SU-DHL-6 (cell line): ENCODE results near the gene COP1.
A peak's percentile ranks its signal among the peaks of the same experiment; 100 is the strongest.
"Not testable (repeated sequence)": the region's sequence is repeated elsewhere in the genome, so short reads cannot be mapped to it uniquely, and the experiment has no call there.

Experiments
- H2AFZ ChIP-seq: fragments of 200-600 bp; sonication (generic); 2 replicates; pipeline ENCODE4 v1.6.1; 2014; ENCODE audit warnings: low read depth, mild to moderate bottlenecking, moderate library complexity, mixed read lengths, antibody characterized with exemption, low read length; ENCODE audit not compliant: severe bottlenecking
- H3F3A ChIP-seq: fragments of 200-600 bp; shearing (Covaris generic); 2 replicates; pipeline ENCODE4 v1.6.0; 2016; ENCODE audit warnings: antibody characterized with exemption, mild to moderate bottlenecking; ENCODE audit not compliant: insufficient read depth
- H3K27ac ChIP-seq: fragments of 200-600 bp; sonication (generic); 2 replicates; pipeline ENCODE4 v1.5.1; 2016; ENCODE audit warnings: low read depth, mild to moderate bottlenecking, low read length, moderate library complexity, mixed read lengths
- H3K27me3 ChIP-seq: fragments of 200-600 bp; sonication (generic), shearing (Covaris generic); 2 replicates; pipeline ENCODE4 v1.6.0; 2014; ENCODE audit warnings: mild to moderate bottlenecking, low read length
- H3K36me3 ChIP-seq: fragments of 200-600 bp; sonication (generic); 2 replicates; pipeline ENCODE4 v1.6.1; 2014; ENCODE audit warnings: mild to moderate bottlenecking, low read length, mixed read lengths
- H3K4me2 ChIP-seq: fragments of 300-600, 200-600 bp; shearing (Covaris generic), sonication (generic); 2 replicates; pipeline ENCODE4 v1.6.0; 2014; ENCODE audit warnings: low read length, low read depth, mild to moderate bottlenecking; ENCODE audit not compliant: poor library complexity, severe bottlenecking
- H3K4me3 ChIP-seq: fragments of 200-600 bp; sonication (generic); 2 replicates; pipeline ENCODE4 v1.5.1; 2014; ENCODE audit warnings: antibody characterized with exemption, low read length, mild to moderate bottlenecking, mixed read lengths; ENCODE audit not compliant: insufficient read depth, poor library complexity, severe bottlenecking
- H3K79me2 ChIP-seq: fragments of 200-600 bp; sonication (generic); 2 replicates; pipeline ENCODE4 v1.6.1; 2014; ENCODE audit warnings: mild to moderate bottlenecking, low read length, moderate library complexity; ENCODE audit not compliant: insufficient read depth
- H3K9ac ChIP-seq: fragments of 200-600 bp; sonication (generic); 2 replicates; pipeline ENCODE4 v1.7.0; 2014; ENCODE audit warnings: mild to moderate bottlenecking, low read length
- H3K9me2 ChIP-seq: fragments of 200-600 bp; sonication (generic); replicated peaks from 2 replicates; pipeline ENCODE4 v1.6.1; 2014; ENCODE audit warnings: low read length; ENCODE audit not compliant: insufficient read depth
- H3K9me3 ChIP-seq: fragments of 200-600 bp; sonication (generic); 2 replicates; pipeline ENCODE4 v1.6.1; 2014; ENCODE audit warnings: low read length, mixed read lengths; ENCODE audit not compliant: insufficient read depth
- H4K20me1 ChIP-seq: fragments of 200-600 bp; sonication (generic); 2 replicates; pipeline ENCODE4 v1.6.1; 2014; ENCODE audit warnings: low read depth, mild to moderate bottlenecking, antibody characterized with exemption, low read length, moderate library complexity, mixed read lengths
- CTCF ChIP-seq: fragments of 200-600 bp; sonication (generic); IDR thresholded peaks from one replicate; pipeline ENCODE4 v1.5.1; 2017; ENCODE audit warnings: antibody characterized with exemption, mild to moderate bottlenecking, low read length, moderate library complexity; ENCODE audit not compliant: insufficient read depth, poor library complexity, severe bottlenecking
- EZH2phosphoT487 ChIP-seq: fragments of 200-600 bp; sonication (generic), shearing (Covaris generic); conservative IDR thresholded peaks from 2 replicates; pipeline ENCODE4 v1.6.1; 2018; ENCODE audit warnings: mild to moderate bottlenecking, antibody characterized with exemption, low read length, moderate library complexity, mixed read lengths

The COP1 gene

GRCh38 chr1:176096015-176096414 lies 111.1 kb downstream of the COP1 start:
- Histone ChIP-seq H3K36me3 (peaks cover 4% of the 10 kb centered on the region; the same call in 1 of the 2 replicates), H3K9ac (no peak overlapping the region)

GRCh38 chr1:176090766-176091165 lies 116.3 kb downstream of the COP1 start:
- Histone ChIP-seq H3K27me3 (no peaks in the 10 kb centered on the region), H3K4me3 (no peak overlapping the region), H4K20me1 (no peaks in the 10 kb centered on the region), H3F3A (peaks cover 8% of the 10 kb centered on the region), H3K79me2 (no peaks in the 10 kb centered on the region), H2AFZ (no peak overlapping the region), H3K9me3 (no peaks in the 10 kb centered on the region), H3K4me2 (no peak overlapping the region), H3K9ac (no peak overlapping the region), H3K27ac (no peak overlapping the region), H3K9me2 (no peaks in the 10 kb centered on the region), H3K36me3 (peaks cover 4% of the 10 kb centered on the region; the same call in 1 of the 2 replicates)
- TF ChIP-seq EZH2phosphoT487 (no peak), CTCF (no peak)

More at GRCh38 chr1:176096015-176096414, 111.1 kb downstream of the COP1 start:
- H3F3A ChIP-seq, result peaks cover 8% of the 10 kb centered on the region
- H3K27ac ChIP-seq, result no peak overlapping the region
- no peak overlapping the region for H3K4me2 ChIP-seq
- no peak overlapping the region for H3K4me3 ChIP-seq
- no peaks in the 10 kb centered on the region for H4K20me1 ChIP-seq
- no peak for TF ChIP-seq CTCF
- TF ChIP-seq EZH2phosphoT487, result no peak
- no peaks in the 10 kb centered on the region for H3K9me3 ChIP-seq
- H3K9me2 ChIP-seq, result no peaks in the 10 kb centered on the region
- no peak overlapping the region for H2AFZ ChIP-seq
- no peaks in the 10 kb centered on the region for H3K79me2 ChIP-seq
- H3K27me3 ChIP-seq, result no peaks in the 10 kb centered on the region

- H3K4me2 ChIP-seq, H2AFZ ChIP-seq, H3K36me3 ChIP-seq, H3K9me3 ChIP-seq, H3K4me3 ChIP-seq, H3K79me2 ChIP-seq, H3K9me2 ChIP-seq, H3K27ac ChIP-seq, H3K27me3 ChIP-seq, H3K9ac ChIP-seq, H3F3A ChIP-seq, H4K20me1 ChIP-seq: not testable (repeated sequence)
These were observed 119.3 kb downstream of the COP1 start for GRCh38 chr1:176087746-176088145.

GRCh38 chr1:176073524-176074157 lies 133.4 kb downstream of the COP1 start:
- Histone ChIP-seq H3K4me3 (no peak overlapping the region), H3K36me3 (peaks cover 39% of the 10 kb centered on the region), H4K20me1 (0 out of 2 replicates have a peak, but pooled peaks cover 6% of the 10 kb centered on the region), H3K9me2 (no peaks in the 10 kb centered on the region), H3K9me3 (no peaks in the 10 kb centered on the region), H3K27ac (no peak overlapping the region), H3K4me2 (no peak overlapping the region), H3K9ac (no peak overlapping the region), H3K79me2 (peaks cover 24% of the 10 kb centered on the region; the same call in 1 of the 2 replicates), H3F3A (peaks cover 11% of the 10 kb centered on the region; the same call in 1 of the 2 replicates), H2AFZ (no peak overlapping the region), H3K27me3 (no peaks in the 10 kb centered on the region)
- peak; percentile 52 for TF ChIP-seq CTCF
- TF ChIP-seq EZH2phosphoT487, result no peak
